Measurements from ENCODE around the gene KLHL29. TPM values are rescaled to one million over a fixed set of nuclear protein-coding genes. Genes with fewer than 3 reads are reported as not detected.

The KLHL29 gene
- total and polyA plus RNA-seq, 10 of the 15 experiments (the other 5 are each of a cell fraction or from before 2014, with no cell fraction given) = 1.4 to 19.5 (median 6.1) TPM

- FAIRE-seq = peak; percentile 91
- peak; percentile 82 for DNase-seq (ENCODE audit: low read depth, low spot score)
- intact Hi-C loops (cut with micrococcal nuclease; ENCODE audit: unreplicated experiment) = loop anchor here (1.0 kb wide), 1 partner anchor 73 kb away; no protein-coding TSS in a partner anchor
- TF ChIP-seq ZSCAN29 (IDR thresholded peaks at IDR 0.05) = no peak
- TF ChIP-seq MEF2B (IDR thresholded peaks at IDR 0.05; ENCODE audit: partially characterized antibody, poor library complexity, severe bottlenecking) = peak; percentile 99
- 0 out of 2 replicates have a peak, but pooled peaks have one; percentile 64 for TF ChIP-seq RBBP5 (conservative IDR thresholded peaks at IDR 0.05)
- peak; percentile 89 for TF ChIP-seq CREM (IDR thresholded peaks at IDR 0.05; ENCODE audit: low read depth)
- TF ChIP-seq TAF1 (IDR thresholded peaks at IDR 0.05; ENCODE audit: borderline replicate concordance, low read depth, low read length) = no peak
- TF ChIP-seq ZZZ3 (IDR thresholded peaks at IDR 0.05; ENCODE audit: control insufficient read depth, insufficient read length, low read depth) = no peak
- peak; percentile 92 for TF ChIP-seq IRF4 (IDR thresholded peaks at IDR 0.05; ENCODE audit: low read depth, low read length)
- TF ChIP-seq SIX5 (IDR thresholded peaks at IDR 0.05; ENCODE audit: low read depth, low read length, severe bottlenecking) = no peak
- TF ChIP-seq ATF7 (IDR thresholded peaks at IDR 0.05; ENCODE audit: low read depth) = peak; percentile 84
- peak; percentile 73 for TF ChIP-seq ZNF217 (IDR thresholded peaks at IDR 0.05)
- no peak for TF ChIP-seq MYB (IDR thresholded peaks at IDR 0.05; ENCODE audit: borderline replicate concordance, low read depth, low read length)
- TF ChIP-seq, protein P1, sequence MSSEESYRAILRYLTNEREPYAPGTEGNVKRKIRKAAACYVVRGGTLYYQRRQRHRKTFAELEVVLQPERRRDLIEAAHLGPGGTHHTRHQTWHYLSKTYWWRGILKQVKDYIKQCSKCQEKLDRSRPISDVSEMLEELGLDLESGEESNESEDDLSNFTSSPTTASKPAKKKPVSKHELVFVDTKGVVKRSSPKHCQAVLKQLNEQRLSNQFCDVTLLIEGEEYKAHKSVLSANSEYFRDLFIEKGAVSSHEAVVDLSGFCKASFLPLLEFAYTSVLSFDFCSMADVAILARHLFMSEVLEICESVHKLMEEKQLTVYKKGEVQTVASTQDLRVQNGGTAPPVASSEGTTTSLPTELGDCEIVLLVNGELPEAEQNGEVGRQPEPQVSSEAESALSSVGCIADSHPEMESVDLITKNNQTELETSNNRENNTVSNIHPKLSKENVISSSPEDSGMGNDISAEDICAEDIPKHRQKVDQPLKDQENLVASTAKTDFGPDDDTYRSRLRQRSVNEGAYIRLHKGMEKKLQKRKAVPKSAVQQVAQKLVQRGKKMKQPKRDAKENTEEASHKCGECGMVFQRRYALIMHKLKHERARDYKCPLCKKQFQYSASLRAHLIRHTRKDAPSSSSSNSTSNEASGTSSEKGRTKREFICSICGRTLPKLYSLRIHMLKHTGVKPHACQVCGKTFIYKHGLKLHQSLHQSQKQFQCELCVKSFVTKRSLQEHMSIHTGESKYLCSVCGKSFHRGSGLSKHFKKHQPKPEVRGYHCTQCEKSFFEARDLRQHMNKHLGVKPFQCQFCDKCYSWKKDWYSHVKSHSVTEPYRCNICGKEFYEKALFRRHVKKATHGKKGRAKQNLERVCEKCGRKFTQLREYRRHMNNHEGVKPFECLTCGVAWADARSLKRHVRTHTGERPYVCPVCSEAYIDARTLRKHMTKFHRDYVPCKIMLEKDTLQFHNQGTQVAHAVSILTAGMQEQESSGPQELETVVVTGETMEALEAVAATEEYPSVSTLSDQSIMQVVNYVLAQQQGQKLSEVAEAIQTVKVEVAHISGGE (CRISPR knock-in tag; IDR thresholded peaks at IDR 0.05) = no peak
- TF ChIP-seq MLLT1 (IDR thresholded peaks at IDR 0.05) = peak; percentile 62; the same call in 1 of the 2 replicates
- peak; percentile 92 for TF ChIP-seq RUNX3 (IDR thresholded peaks at IDR 0.05; ENCODE audit: low read length)
- TF ChIP-seq POLR2A (IDR thresholded peaks at IDR 0.05; ENCODE audit: low read depth, low read length) = peak; percentile 52
- TF ChIP-seq ZNF24 (IDR thresholded peaks at IDR 0.05) = 0 out of 2 replicates have a peak, but pooled peaks have one; percentile 37
- TF ChIP-seq ZNF622 (IDR thresholded peaks at IDR 0.05) = no peak
- peak; percentile 82; the same call in 1 of the 2 replicates for TF ChIP-seq CHD2 (IDR thresholded peaks at IDR 0.05; ENCODE audit: borderline replicate concordance, low read depth, low read length)
- TF ChIP-seq SUPT20H (IDR thresholded peaks at IDR 0.05; ENCODE audit: borderline replicate concordance, control insufficient read depth, low read depth, low read length) = no peak
- 0 out of 2 replicates have a peak, but pooled peaks have one; percentile 59 for TF ChIP-seq RCOR1 (conservative IDR thresholded peaks at IDR 0.05; ENCODE audit: low read depth, low read length)
- TF ChIP-seq PAX5 (IDR thresholded peaks at IDR 0.05; ENCODE audit: borderline replicate concordance, low read depth, low read length) = peak; percentile 82
- peak; percentile 87; the same call in 1 of the 2 replicates for TF ChIP-seq ASH2L (IDR thresholded peaks at IDR 0.05; ENCODE audit: borderline replicate concordance, low read depth)
Measured at GRCh38 chr2:23380562-23381065, 4.4 kb upstream of the KLHL29 start.

More at GRCh38 chr2:23380562-23381065, 4.4 kb upstream of the KLHL29 start:
- Histone ChIP-seq H3K4me1 (ENCODE audit: control insufficient read depth, insufficient read depth, low read length) (peaks cover 44% of the 10 kb centered on the region), H3K9ac (ENCODE audit: control insufficient read depth, insufficient read depth, low read length) (peak overlapping the region; percentile 33), H3K4me2 (ENCODE audit: control insufficient read depth, insufficient read depth) (peak overlapping the region; percentile 84), H3K36me3 (ENCODE audit: control insufficient read depth in 2 of 2, insufficient read depth in 2 of 2, low read length in 1 of 2) (no peaks in the 10 kb centered on the region), H3K27me3 (replicated peaks in 1 of 2; ENCODE audit: control insufficient read depth in 2 of 2, insufficient read depth in 2 of 2, low read length in 1 of 2) (no peaks in the 10 kb centered on the region), H3K27ac (ENCODE audit: control insufficient read depth, insufficient read depth) (peak overlapping the region; percentile 86), H3K79me2 (ENCODE audit: control insufficient read depth, insufficient read depth, low read length) (peaks cover 2% of the 10 kb centered on the region; the same call in 1 of the 2 replicates), H3K4me3 (peak overlapping the region; percentile 46), H4K20me1 (ENCODE audit: control insufficient read depth, insufficient read depth) (no peaks in the 10 kb centered on the region), H2AFZ (ENCODE audit: control insufficient read depth, low read depth, low read length) (peak overlapping the region; percentile 45), H3K9me3 (replicated peaks; ENCODE audit: control insufficient read depth, insufficient read depth, low read length) (no peaks in the 10 kb centered on the region)
- BruUV-seq (replicated peaks) = no TSS peak
- SMC1A ChIA-PET (ENCODE audit: uncharacterized antibody, unreplicated experiment) = interaction anchor here (0.9 to 1.0 kb wide), 2 partner anchors 69 to 73 kb away, joined by 3 to 5 read pairs; no protein-coding TSS in a partner anchor
- CTCF ChIA-PET = interaction anchor here (0.8 kb wide), 1 partner anchor 20 kb away, joined by 3 read pairs; no protein-coding TSS in a partner anchor
- ATAC-seq = peak; percentile 67
- RAD21 ChIA-PET (ENCODE audit: unreplicated experiment) = no interaction called here
- 0% methylated on average over 4 of the region's 4 CpGs for WGBS (ENCODE audit: insufficient coverage, insufficient replicate concordance, low lambda C conversion rate, missing lambda C conversion rate)
- POLR2A ChIA-PET = no interaction called here
- in situ Hi-C loops (cut with MboI) = loop anchor here (25.0 kb wide), 1 partner anchor 982 kb away; the partner anchor contains the start of gene ITSN2
